Measurements from ENCODE around the gene BRD7.
"Not testable (repeated sequence)": the region's sequence is repeated elsewhere in the genome, so short reads cannot be mapped to it uniquely, and the experiment has no call there.

BRD7 gene

DNA sequence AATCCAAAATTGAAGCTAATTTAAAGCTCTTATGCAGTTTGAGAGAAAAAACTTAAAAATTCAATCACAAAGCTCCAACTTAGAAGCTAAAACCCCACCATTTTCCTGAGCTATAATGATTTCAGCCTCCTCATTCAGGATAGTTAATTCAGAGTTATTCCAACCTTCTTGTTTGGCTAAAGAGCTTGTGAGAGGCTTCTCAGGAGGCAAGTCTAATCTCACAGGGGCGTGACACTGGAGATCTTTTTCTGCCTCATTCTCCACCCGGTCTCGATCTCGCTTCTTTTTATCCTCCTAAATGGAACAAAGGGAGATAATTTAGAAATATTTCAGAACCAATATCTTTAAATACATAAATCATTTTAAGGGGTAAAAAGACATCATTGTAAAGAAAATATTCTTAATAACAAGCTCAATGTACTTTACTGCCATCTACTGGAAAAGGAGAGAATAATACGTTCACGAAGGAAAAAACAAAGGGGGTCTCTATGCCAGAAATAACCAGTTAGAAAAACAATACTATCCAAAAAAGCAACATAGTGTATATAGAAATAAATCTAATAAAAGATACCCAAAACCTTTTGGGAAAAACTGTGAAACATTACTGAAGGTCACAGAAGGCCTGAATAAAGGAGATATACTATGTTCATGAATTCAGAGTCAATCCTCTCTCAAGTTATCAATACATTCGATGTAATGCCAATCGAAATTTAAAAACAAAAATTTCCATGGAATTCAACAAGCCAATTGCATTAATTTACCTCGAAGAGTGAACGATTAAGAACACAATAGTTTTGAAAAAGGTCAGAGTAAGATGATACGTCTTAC, 13.9 kb downstream of the BRD7 start:
- DNase-seq, result peak; percentile 27

GRCh38 chr16:50354082-50354481, 14.7 kb downstream of the BRD7 start:
- DNase-seq, result no peak

GRCh38 chr16:50351952-50352351, 16.8 kb downstream of the BRD7 start:
- no peak for DNase-seq

DNA sequence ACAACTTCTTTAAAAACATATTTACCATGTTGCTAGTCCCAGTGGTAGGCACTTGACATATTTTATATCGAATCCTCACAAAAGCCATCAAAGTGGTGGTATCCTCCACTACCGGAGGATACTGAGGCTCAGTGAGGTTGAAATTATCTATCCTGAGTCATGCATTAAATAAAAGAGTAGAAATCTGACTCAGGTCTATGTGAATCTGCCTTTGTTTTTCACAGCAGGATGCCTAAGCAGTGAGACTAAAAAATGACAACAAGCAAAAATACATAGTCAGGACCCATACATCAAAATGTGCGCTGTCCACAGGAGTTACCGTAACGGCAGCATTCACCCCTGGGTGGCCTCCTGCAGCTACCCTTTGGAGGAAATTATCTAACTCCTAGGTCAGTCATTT, 17.7 kb downstream of the BRD7 start:
- DNase-seq, result no peak

DNA sequence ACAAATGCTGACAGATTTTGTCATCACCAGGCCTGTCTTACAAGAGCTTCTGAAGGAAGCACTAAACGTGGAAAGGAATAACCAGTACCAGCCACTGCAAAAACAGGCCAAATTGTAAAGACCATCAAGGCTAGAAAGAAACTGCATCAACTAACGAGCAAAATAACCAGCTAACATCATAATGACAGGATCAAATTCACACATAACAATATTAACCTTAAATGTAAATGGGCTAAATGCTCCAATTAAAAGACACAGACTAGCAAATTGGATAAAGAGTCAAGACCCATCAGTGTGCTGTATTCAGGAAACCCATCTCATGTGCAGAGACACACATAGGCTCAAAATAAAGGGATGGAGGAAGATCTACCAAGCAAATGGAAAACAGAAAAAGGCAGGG, 23.6 kb downstream of the BRD7 start:
- DNase-seq, result not testable (repeated sequence)

DNA sequence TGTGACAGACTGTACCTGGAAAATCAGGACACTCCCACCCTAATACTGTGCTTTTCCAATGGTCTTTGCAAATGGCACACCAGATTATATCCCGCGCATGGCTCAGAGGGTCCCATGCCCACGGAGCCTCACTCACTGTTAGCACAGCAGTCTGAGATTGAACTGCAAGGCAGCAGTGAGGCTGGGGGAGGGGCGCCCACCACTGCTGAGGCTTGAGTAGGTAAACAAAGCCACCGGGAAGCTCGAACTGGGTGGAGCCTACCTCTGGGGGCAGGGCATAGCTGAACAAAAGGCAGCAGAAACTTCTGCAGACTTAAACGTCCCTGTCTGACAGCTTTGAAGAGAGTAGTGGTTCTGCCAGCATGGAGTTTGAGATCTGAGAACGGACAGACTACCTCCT, 25.2 kb downstream of the BRD7 start:
- not testable (repeated sequence) for DNase-seq

DNA sequence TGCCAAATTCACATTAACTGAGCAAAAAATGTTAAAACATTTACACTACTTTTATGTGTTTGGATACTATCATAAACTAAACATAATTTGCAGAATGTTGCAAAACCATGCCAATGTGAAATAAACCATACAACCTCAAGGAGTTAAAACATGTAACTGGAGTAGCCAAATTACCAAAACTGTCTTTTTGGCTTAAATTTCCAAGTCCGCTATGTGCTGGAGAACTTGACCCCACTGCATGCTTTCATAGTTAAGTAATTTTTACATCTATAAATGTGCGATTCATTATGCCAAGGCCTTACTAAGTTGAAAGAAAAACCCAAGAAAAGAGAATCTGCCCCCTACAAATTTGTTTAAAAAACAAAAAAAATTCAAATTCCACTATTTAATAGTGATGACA, 28.2 kb downstream of the BRD7 start:
- no peak for DNase-seq

DNA sequence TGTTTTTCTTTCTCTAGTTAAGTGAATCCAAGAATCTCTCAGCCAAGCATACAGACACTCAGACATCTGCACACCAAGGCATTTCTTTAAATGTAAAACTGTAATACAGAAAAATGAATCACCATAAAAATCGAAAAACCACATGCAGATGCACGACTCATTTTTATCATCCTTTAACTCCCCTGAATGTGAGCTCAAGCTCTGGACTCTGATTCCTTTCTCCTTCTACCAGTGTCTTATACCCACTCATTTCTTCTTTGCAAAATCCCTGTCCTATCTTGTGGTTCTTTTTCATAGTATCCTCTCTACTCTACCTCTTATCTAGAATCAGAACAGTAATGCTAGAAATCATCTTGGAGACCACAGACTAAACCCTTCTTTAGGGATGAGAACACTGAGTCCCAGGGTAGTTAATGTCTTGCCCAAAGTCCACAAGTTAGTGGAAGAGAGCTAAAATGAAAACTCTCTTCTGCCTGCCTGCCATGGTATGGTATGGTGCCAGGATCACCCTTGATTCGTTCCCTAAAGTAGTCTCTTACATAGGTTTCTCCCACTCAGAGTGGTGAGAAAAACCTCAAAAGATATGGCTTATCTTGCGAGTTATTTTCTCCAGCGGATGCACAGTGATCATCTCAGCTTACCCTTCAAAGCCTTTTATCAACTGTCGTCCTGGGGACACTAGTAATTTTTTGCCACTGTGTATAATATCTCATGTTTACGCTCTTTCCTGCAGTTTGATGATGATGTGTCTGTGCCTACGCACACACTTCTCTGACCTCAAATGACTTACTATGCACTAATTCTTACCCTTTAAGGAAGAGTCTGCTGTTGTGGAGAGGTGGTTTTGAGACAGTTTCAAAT, 30.2 kb downstream of the BRD7 start:
- peak; percentile 73 for DNase-seq

DNA sequence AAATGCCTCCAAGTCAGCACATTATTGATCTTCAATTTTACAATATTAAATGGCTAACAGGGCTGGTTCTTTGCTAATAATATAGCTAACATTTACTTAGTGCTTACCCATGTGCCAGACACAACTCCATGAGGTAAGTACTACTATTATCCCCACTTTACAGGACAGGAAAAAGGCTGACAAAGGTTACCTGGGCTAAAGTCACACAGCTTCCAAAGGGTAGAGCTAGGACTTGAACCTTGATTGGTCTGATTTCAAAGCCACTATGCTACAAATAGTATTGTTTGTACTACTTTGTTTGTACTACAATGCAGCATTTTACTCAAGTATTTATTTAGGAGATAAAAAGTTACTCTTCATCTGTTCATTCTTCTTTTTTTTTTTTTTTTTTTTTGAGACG, 31.9 kb downstream of the BRD7 start:
- DNase-seq, result no peak

- peak; percentile 87 for DNase-seq
Observed at GRCh38 chr16:50335196-50335958, 33.4 kb downstream of the BRD7 start.

DNA sequence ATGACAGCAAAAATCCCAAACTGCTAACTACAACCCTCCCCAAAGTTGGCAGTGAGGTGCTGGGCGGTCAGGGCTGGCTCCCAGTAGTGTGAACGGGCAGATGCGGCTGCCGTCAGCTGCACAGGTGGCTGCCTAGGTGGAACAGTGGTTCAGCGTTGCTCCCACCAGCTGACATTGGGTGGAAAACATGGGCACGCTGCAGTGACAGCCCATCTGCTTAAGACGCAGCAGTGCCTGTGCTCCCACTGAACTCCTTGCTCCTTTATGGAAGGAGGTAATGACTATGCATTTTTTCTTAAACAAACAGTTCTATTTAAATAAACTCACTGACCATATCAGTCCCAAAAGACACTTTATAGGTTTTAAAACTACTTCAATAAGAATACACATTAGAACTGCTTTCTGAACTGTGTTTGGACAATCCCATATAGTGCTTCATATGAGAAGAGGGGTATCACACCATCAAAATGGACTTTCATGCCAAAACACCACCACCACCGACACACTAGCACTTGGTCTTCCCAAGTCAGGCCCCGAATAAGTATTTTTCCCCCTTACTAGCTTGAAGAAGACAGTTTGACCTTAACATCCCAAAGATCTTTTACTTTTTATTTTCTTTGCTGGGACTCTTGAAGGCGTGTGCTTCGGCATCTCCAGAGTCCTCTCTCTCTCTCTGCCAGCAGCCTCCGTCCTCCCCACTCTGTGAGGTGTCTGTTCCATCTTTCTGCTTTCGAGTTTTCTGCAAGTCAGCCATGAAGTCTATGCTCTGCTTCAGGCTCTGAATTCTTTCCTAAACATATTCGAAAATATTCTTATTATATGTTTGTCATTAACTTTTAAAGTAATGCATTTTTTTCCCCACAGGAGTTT, 34.4 kb downstream of the BRD7 start:
- no peak for DNase-seq

GRCh38 chr16:50332599-50332998, 36.2 kb downstream of the BRD7 start:
- DNase-seq, result no peak

GRCh38 chr16:50331570-50331969, 37.2 kb downstream of the BRD7 start:
- DNase-seq, result no peak

- DNase-seq, result no peak
Observed at GRCh38 chr16:50329446-50330189, 39.2 kb downstream of the BRD7 start.

- peak; percentile 87 for DNase-seq
Observed at GRCh38 chr16:50326835-50327465, 41.8 kb downstream of the BRD7 start.

- DNase-seq, result no peak
Observed at GRCh38 chr16:50326264-50326663, 42.5 kb downstream of the BRD7 start.

- no peak for DNase-seq
Observed at GRCh38 chr16:50324345-50324744, 44.4 kb downstream of the BRD7 start.

GRCh38 chr16:50323335-50324011, 45.3 kb downstream of the BRD7 start:
- DNase-seq, result no peak

GRCh38 chr16:50322333-50322732, 46.5 kb downstream of the BRD7 start:
- DNase-seq, result no peak

GRCh38 chr16:50320310-50320709, 48.5 kb downstream of the BRD7 start:
- no peak for DNase-seq

Measured in activated CD4-positive, alpha-beta T cell treated with anti-CD3 and anti-CD28 coated beads, Interleukin-2, Interleukin-6, amounts not matched to agents 100 ng/mL and 50 ng/mL, durations not matched to agents 16 hours and 8 hours (primary cell).